SK-N-SH treated with all-trans-retinoic acid at 6 μM for 48 hours (cell line): ENCODE results near the gene CCDC38.

Source experiments
- ATAC-seq: fragments of 200-7000 bp; cut with Tn5 transposase; 3 replicates; pipeline ENCODE4 v1.9.1; 2020; ENCODE audit warnings: mild to moderate bottlenecking, moderate library complexity
- ARNTL ChIP-seq: fragments of 450-650 bp; formaldehyde crosslinking; IDR thresholded peaks from 2 replicates; pipeline ENCODE4 v1.5.0; 2020; ENCODE audit warnings: low read depth, mild to moderate bottlenecking, moderate library complexity, borderline replicate concordance
- BACH2 ChIP-seq: fragments of 250-450 bp; sonication (Bioruptor Pico); IDR thresholded peaks from 2 replicates; pipeline ENCODE4 v1.9.0; 2021; ENCODE audit warnings: mild to moderate bottlenecking, borderline replicate concordance
- CSDC2 ChIP-seq: fragments of 250-450 bp; sonication (Bioruptor Pico); IDR thresholded peaks from 2 replicates; pipeline ENCODE4 v1.5.0; 2020; ENCODE audit warnings: mild to moderate bottlenecking, moderate library complexity
- ESRRG ChIP-seq: fragments of 250-450 bp; sonication (Bioruptor Pico); IDR thresholded peaks from 2 replicates; pipeline ENCODE4 v1.6.1; 2021; ENCODE audit warnings: mild to moderate bottlenecking
- GLIS3 ChIP-seq: fragments of 250-450 bp; sonication (Bioruptor Pico); IDR thresholded peaks from 2 replicates; pipeline ENCODE4 v1.5.0; 2020; ENCODE audit warnings: mild to moderate bottlenecking, moderate library complexity
- ISL1 ChIP-seq: fragments of 250-450 bp; sonication (Bioruptor Pico); IDR thresholded peaks from 2 replicates; pipeline ENCODE4 v2.1.2; 2022; ENCODE audit warnings: mild to moderate bottlenecking, moderate library complexity
- RARB ChIP-seq: fragments of 250-450 bp; sonication (Bioruptor Pico); IDR thresholded peaks from 2 replicates; pipeline ENCODE4 v1.8.0; 2021; ENCODE audit warnings: mild to moderate bottlenecking, moderate library complexity
- SNAI2 ChIP-seq: fragments of 250-450 bp; sonication (Bioruptor Pico); IDR thresholded peaks from 2 replicates; pipeline ENCODE4 v1.5.0; 2020; ENCODE audit warnings: mild to moderate bottlenecking, moderate library complexity
- TCF4 ChIP-seq: fragments of 250-450 bp; sonication (Bioruptor Pico); IDR thresholded peaks from 2 replicates; pipeline ENCODE4 v1.8.0; 2021; ENCODE audit warnings: mild to moderate bottlenecking, moderate library complexity, borderline replicate concordance
- TOX ChIP-seq: fragments of 250-450 bp; sonication (Bioruptor Pico); IDR thresholded peaks from 2 replicates; pipeline ENCODE4 v1.8.0; 2021; ENCODE audit warnings: mild to moderate bottlenecking, moderate library complexity, borderline replicate concordance
- ZC3H10 ChIP-seq: fragments of 250-450 bp; sonication (Bioruptor Pico); IDR thresholded peaks from 2 replicates; pipeline ENCODE4 v1.5.1; 2021; ENCODE audit warnings: mild to moderate bottlenecking, moderate library complexity
- ZFP3 ChIP-seq: fragments of 250-450 bp; sonication (Bioruptor Pico); IDR thresholded peaks from 2 replicates; pipeline ENCODE4 v1.5.0; 2020; ENCODE audit warnings: mild to moderate bottlenecking, moderate library complexity
- ZFP30 ChIP-seq: fragments of 450-650 bp; formaldehyde crosslinking; IDR thresholded peaks from 2 replicates; pipeline ENCODE4 v1.5.0; 2022; ENCODE audit warnings: mild to moderate bottlenecking, moderate library complexity
- ZNF565 ChIP-seq: fragments of 450-650 bp; formaldehyde crosslinking; conservative IDR thresholded peaks from 2 replicates; pipeline ENCODE4 v1.5.0; 2020; ENCODE audit warnings: low read depth, mild to moderate bottlenecking, moderate library complexity
- ZNF70 ChIP-seq: fragments of 450-650 bp; formaldehyde crosslinking; IDR thresholded peaks from 2 replicates; pipeline ENCODE4 v1.5.0; 2020; ENCODE audit warnings: mild to moderate bottlenecking, moderate library complexity
- ZNF8 ChIP-seq: fragments of 450-650 bp; formaldehyde crosslinking; IDR thresholded peaks from 2 replicates; pipeline ENCODE4 v1.5.0; 2020; ENCODE audit warnings: mild to moderate bottlenecking, moderate library complexity
- TF ChIP-seq, protein P1 (sequence below): fragments of 250-450 bp; sonication (Bioruptor Pico); IDR thresholded peaks from 2 replicates; pipeline ENCODE4 v1.5.1; 2020; ENCODE audit warnings: low read depth, mild to moderate bottlenecking, moderate library complexity
- TF ChIP-seq, protein P2 (sequence below): fragments of 250-450 bp; sonication (Bioruptor Pico); IDR thresholded peaks from 2 replicates; pipeline ENCODE4 v1.5.0; 2020; ENCODE audit warnings: mild to moderate bottlenecking, moderate library complexity
- TF ChIP-seq, protein P3 (sequence below): fragments of 250-450 bp; sonication (Bioruptor Pico); IDR thresholded peaks from 2 replicates; pipeline ENCODE4 v1.5.1; 2021; ENCODE audit warnings: mild to moderate bottlenecking, moderate library complexity
- TF ChIP-seq, protein P4 (sequence below): fragments of 250-450 bp; sonication (Bioruptor Pico); IDR thresholded peaks from 2 replicates; pipeline ENCODE4 v1.8.0; 2020; ENCODE audit warnings: mild to moderate bottlenecking, moderate library complexity, borderline replicate concordance

Gene CCDC38

DNA sequence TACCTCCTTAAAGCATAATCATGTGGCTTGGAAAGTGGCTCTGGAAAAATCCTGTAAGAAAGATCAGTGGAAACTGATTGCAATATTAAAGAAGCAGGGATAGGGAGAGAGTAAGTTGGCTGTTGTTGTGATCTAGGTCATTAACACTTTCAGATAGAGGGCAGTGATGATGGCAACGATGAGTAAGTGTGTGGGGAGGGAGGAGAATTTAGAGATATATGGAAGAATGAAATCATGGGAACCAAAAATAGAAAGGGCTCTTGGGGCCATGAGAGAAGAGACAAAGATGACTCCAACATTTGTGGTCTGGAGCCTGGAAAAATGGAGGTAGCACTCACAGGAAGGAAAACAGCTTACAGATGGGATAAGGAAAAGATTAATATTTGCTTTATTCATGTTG lies 60.3 kb downstream of the CCDC38 start:
- ATAC-seq, result no peak
- no peak for TF ChIP-seq TCF4
- TF ChIP-seq BACH2 (CRISPR knock-in tag), result no peak
- TF ChIP-seq, protein P1, sequence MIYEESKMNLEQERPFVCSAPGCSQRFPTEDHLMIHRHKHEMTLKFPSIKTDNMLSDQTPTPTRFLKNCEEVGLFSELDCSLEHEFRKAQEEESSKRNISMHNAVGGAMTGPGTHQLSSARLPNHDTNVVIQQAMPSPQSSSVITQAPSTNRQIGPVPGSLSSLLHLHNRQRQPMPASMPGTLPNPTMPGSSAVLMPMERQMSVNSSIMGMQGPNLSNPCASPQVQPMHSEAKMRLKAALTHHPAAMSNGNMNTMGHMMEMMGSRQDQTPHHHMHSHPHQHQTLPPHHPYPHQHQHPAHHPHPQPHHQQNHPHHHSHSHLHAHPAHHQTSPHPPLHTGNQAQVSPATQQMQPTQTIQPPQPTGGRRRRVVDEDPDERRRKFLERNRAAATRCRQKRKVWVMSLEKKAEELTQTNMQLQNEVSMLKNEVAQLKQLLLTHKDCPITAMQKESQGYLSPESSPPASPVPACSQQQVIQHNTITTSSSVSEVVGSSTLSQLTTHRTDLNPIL (CRISPR knock-in tag), result no peak
- TF ChIP-seq ZNF8 (CRISPR knock-in tag), result no peak

DNA sequence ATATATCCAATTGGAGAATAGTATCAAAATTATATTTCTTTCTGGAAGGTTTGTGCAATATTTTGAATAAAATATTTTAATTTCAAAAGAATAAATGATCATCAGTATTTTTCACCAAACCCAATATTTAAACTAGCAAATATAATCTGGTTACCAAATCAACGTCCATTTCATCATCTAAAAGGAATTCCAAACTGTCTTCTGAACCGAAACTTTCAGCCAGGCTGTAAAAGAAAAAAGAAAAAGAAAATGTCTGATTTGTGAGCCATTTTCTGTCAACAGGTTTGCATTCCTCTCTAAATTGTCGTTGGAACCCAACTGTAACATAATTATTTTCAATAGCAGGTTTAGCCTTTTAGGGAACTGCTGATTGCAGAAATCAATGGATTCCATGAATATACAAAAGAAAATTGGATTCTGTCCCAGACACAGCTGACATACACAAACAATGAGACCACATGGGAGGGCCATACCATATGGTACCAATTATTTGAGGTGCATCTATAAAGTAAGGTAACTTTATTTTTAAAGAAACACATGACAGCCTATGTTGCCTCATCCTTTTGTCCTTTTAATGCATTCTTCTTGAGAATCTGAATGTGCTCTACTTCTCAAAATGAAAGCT lies 61.0 kb downstream of the CCDC38 start:
- ATAC-seq, result no peak
- TF ChIP-seq ZFP3 (CRISPR knock-in tag) (no peak), ISL1 (CRISPR knock-in tag) (peak; percentile 33; the same call in 1 of the 2 replicates)

DNA sequence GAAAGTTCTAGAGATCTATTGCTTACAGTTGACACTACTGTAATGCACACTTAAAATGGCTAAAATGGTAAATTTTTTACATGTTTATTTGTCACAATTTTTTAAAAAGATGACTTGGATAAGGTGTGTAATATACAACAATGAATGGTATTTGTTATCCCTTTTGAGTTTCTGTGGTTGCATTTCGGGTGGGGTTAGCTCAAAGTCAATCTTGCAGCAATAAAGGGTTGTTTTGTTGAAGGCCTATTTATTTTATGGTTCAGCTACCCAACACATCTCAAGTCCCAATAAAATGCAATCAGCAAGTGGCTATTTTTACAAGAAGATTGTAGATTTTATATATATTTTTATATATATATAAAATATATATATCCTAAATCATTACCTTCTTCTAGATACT lies 61.5 kb downstream of the CCDC38 start:
- no peak for ATAC-seq
- TF ChIP-seq ARNTL (no peak), RARB (no peak), ZNF70 (CRISPR knock-in tag) (no peak), TOX (CRISPR knock-in tag) (no peak), SNAI2 (no peak), ZFP30 (CRISPR knock-in tag) (no peak), TCF4 (no peak), ZNF565 (CRISPR knock-in tag) (no peak), BACH2 (CRISPR knock-in tag) (no peak), ZNF8 (CRISPR knock-in tag) (no peak), GLIS3 (no peak), CSDC2 (CRISPR knock-in tag) (no peak), ISL1 (CRISPR knock-in tag) (no peak), ZC3H10 (CRISPR knock-in tag) (no peak)
- TF ChIP-seq, protein P2, sequence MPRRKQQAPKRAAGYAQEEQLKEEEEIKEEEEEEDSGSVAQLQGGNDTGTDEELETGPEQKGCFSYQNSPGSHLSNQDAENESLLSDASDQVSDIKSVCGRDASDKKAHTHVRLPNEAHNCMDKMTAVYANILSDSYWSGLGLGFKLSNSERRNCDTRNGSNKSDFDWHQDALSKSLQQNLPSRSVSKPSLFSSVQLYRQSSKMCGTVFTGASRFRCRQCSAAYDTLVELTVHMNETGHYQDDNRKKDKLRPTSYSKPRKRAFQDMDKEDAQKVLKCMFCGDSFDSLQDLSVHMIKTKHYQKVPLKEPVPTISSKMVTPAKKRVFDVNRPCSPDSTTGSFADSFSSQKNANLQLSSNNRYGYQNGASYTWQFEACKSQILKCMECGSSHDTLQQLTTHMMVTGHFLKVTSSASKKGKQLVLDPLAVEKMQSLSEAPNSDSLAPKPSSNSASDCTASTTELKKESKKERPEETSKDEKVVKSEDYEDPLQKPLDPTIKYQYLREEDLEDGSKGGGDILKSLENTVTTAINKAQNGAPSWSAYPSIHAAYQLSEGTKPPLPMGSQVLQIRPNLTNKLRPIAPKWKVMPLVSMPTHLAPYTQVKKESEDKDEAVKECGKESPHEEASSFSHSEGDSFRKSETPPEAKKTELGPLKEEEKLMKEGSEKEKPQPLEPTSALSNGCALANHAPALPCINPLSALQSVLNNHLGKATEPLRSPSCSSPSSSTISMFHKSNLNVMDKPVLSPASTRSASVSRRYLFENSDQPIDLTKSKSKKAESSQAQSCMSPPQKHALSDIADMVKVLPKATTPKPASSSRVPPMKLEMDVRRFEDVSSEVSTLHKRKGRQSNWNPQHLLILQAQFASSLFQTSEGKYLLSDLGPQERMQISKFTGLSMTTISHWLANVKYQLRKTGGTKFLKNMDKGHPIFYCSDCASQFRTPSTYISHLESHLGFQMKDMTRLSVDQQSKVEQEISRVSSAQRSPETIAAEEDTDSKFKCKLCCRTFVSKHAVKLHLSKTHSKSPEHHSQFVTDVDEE (CRISPR knock-in tag), result no peak
- TF ChIP-seq, protein P1 (CRISPR knock-in tag), result no peak
- TF ChIP-seq, all 23 proteins: peak for 0

DNA sequence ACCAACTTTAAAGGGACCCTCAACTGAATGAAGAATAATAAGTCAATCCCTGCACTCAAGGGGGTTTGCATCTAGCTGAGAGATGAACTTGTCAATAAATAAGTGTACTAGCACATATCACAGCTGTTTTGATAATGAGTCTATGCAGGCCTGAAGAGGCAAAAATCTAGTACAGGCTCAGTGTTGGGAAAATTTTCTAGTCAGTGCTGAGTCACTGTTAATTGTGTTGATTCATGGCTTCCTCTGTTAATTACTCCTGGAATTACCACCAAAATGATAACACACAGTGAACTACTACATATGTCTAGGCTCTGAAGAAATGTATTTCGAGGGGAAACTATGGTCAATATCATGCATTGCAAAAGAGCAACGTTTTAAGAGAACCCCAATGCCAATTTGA lies 64.8 kb downstream of the CCDC38 start:
- TF ChIP-seq TCF4 (no peak), ZNF70 (CRISPR knock-in tag) (no peak), ZNF8 (CRISPR knock-in tag) (no peak), GLIS3 (no peak), BACH2 (CRISPR knock-in tag) (no peak), ESRRG (CRISPR knock-in tag) (no peak)
- TF ChIP-seq, protein P3, sequence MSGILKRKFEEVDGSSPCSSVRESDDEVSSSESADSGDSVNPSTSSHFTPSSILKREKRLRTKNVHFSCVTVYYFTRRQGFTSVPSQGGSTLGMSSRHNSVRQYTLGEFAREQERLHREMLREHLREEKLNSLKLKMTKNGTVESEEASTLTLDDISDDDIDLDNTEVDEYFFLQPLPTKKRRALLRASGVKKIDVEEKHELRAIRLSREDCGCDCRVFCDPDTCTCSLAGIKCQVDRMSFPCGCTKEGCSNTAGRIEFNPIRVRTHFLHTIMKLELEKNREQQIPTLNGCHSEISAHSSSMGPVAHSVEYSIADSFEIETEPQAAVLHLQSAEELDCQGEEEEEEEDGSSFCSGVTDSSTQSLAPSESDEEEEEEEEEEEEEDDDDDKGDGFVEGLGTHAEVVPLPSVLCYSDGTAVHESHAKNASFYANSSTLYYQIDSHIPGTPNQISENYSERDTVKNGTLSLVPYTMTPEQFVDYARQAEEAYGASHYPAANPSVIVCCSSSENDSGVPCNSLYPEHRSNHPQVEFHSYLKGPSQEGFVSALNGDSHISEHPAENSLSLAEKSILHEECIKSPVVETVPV (CRISPR knock-in tag), result no peak
- TF ChIP-seq, protein P4, sequence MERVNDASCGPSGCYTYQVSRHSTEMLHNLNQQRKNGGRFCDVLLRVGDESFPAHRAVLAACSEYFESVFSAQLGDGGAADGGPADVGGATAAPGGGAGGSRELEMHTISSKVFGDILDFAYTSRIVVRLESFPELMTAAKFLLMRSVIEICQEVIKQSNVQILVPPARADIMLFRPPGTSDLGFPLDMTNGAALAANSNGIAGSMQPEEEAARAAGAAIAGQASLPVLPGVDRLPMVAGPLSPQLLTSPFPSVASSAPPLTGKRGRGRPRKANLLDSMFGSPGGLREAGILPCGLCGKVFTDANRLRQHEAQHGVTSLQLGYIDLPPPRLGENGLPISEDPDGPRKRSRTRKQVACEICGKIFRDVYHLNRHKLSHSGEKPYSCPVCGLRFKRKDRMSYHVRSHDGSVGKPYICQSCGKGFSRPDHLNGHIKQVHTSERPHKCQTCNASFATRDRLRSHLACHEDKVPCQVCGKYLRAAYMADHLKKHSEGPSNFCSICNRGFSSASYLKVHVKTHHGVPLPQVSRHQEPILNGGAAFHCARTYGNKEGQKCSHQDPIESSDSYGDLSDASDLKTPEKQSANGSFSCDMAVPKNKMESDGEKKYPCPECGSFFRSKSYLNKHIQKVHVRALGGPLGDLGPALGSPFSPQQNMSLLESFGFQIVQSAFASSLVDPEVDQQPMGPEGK (CRISPR knock-in tag), result no peak

More for the DNA sequence above, 64.8 kb downstream of the CCDC38 start:
- no peak for ATAC-seq
